Endodermal cell (in vitro differentiated cells): ENCODE data around the gene DENND1A. TPM values are rescaled to one million over a fixed set of nuclear protein-coding genes. Genes with fewer than 3 reads are reported as not detected.
A peak's percentile ranks its signal among the peaks of the same experiment; 100 is the strongest.

Experiments
- DNase-seq: peaks from one replicate; pipeline ENCODE4 v3.0.0-alpha.2; 2017
- H3K27ac ChIP-seq: 2 replicates; pipeline ENCODE4 v1.5.1; 2013; ENCODE audit warnings: mild to moderate bottlenecking, low read depth, low read length, moderate library complexity
- H3K27me3 ChIP-seq: 2 replicates; pipeline ENCODE4 v1.6.1; 2013; ENCODE audit warnings: mild to moderate bottlenecking, low read length, moderate library complexity; ENCODE audit not compliant: insufficient read depth, control insufficient read depth, poor library complexity, severe bottlenecking
- H3K36me3 ChIP-seq: 2 replicates; pipeline ENCODE4 v1.7.0; 2013; ENCODE audit warnings: mild to moderate bottlenecking, low read length, moderate library complexity; ENCODE audit not compliant: control insufficient read depth, insufficient read depth
- H3K4me1 ChIP-seq: one replicate; pipeline ENCODE4 v1.7.0; 2013; ENCODE audit warnings: low read length; ENCODE audit not compliant: control insufficient read depth, insufficient read depth
- H3K4me3 ChIP-seq: 2 replicates; pipeline ENCODE4 v1.5.1; 2013; ENCODE audit warnings: mild to moderate bottlenecking, low read length, moderate library complexity
- H3K9ac ChIP-seq: 2 replicates; pipeline ENCODE4 v1.6.1; 2013; ENCODE audit warnings: mild to moderate bottlenecking, low read length, moderate library complexity; ENCODE audit not compliant: poor library complexity, severe bottlenecking; ENCODE audit errors: extremely low read depth
- H3K9me3 ChIP-seq: 2 replicates; pipeline ENCODE4 v1.6.1; 2013; ENCODE audit warnings: mild to moderate bottlenecking, low read length, moderate library complexity; ENCODE audit not compliant: control insufficient read depth
- H3K27ac Mint-ChIP-seq: 2 replicates; pipeline ENCODE4 v1.8.0; 2020; ENCODE audit warnings: mixed read lengths
- H3K27me3 Mint-ChIP-seq: 2 replicates; pipeline ENCODE4 v1.8.0; 2021; ENCODE audit warnings: mild to moderate bottlenecking, mixed read lengths; ENCODE audit not compliant: insufficient read depth
- H3K36me3 Mint-ChIP-seq: 2 replicates; pipeline ENCODE4 v1.8.0; 2020; ENCODE audit warnings: low read depth, mixed read lengths
- H3K4me1 Mint-ChIP-seq: 2 replicates; pipeline ENCODE4 v1.8.0; 2020; ENCODE audit warnings: mixed read lengths
- H3K4me3 Mint-ChIP-seq: 2 replicates; pipeline ENCODE4 v1.8.0; 2020; ENCODE audit warnings: mild to moderate bottlenecking, moderate library complexity, mixed read lengths
- H3K9me3 Mint-ChIP-seq: 2 replicates; pipeline ENCODE4 v1.8.0; 2020; ENCODE audit warnings: mild to moderate bottlenecking, mixed read lengths
- CTCF ChIP-seq: fragments of 200-600 bp; sonication (generic); conservative IDR thresholded peaks from 2 replicates; pipeline ENCODE4 v1.5.0; 2021; ENCODE audit warnings: antibody characterized with exemption, mild to moderate bottlenecking
- WGBS, 2 experiments: methylation state at CpG; one replicate each; pipeline versions ENCODE4 v1.1.5 to v1.1.7; 2013; ENCODE audit warnings: missing lambda C conversion rate in 2 of 2, mixed read lengths in 1 of 2; ENCODE audit not compliant: insufficient coverage in 1 of 2, insufficient read length in 1 of 2; 5-methylcytosine and 5-hydroxymethylcytosine counted together
- total RNA-seq, 2 donors: library from RNA; stranded (reverse); fragmentation: NEBNext Ultra II Directional in 1 of 2; extraction: Animal tissue kit (Norgen Biotek cat#: 25700) in 1 of 2; gene quantifications; 2 replicates in 1 of 2; 3 replicates in 1 of 2; pipeline ENCODE4 v1.2.1, GENCODE V29; 2021

The DENND1A gene
- total RNA-seq, 2 donors from 2014 or later, result 29.5 to 38.4 TPM

GRCh38 chr9:123373946-123374345, 556.0 kb downstream of the DENND1A start:
- DNase-seq, result peak; percentile 86
- no peak overlapping the region for H3K9ac ChIP-seq
- H3K27ac ChIP-seq, result peak overlapping the region; percentile 77
- no peak for TF ChIP-seq CTCF
- H3K4me1 ChIP-seq, result peaks cover 7% of the 10 kb centered on the region
- no peaks in the 10 kb centered on the region for H3K36me3 ChIP-seq
- H3K27me3 ChIP-seq, result peaks cover 36% of the 10 kb centered on the region
- Mint-ChIP-seq H3K27me3 (peaks cover 49% of the 10 kb centered on the region), H3K27ac (no peak overlapping the region), H3K9me3 (no peaks in the 10 kb centered on the region), H3K36me3 (no peaks in the 10 kb centered on the region), H3K4me3 (no peak overlapping the region), H3K4me1 (peaks cover 4% of the 10 kb centered on the region)
- WGBS, 2 experiments, result 9 to 21% methylated on average over 4 to 10 of the region's 10 CpGs
- no peak overlapping the region for H3K4me3 ChIP-seq
- H3K9me3 ChIP-seq, result no peaks in the 10 kb centered on the region

DNA sequence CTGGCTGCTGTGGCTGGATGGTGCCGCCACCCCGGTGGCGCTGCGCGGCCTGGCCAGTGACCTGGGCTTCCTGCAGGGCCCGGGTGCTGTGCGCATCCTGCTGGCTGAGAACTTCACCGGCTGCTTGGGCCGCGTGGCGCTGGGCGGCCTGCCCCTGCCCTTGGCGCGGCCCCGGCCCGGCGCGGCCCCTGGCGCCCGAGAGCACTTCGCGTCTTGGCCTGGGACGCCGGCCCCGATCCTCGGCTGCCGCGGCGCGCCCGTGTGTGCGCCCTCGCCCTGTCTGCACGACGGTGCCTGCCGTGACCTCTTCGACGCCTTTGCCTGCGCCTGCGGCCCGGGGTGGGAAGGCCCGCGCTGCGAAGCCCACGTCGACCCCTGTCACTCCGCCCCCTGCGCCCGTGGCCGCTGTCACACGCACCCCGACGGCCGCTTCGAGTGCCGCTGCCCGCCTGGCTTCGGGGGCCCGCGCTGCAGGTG, 556.4 kb downstream of the DENND1A start:
- Mint-ChIP-seq H3K27ac (no peak overlapping the region), H3K4me3 (no peak overlapping the region), H3K36me3 (no peaks in the 10 kb centered on the region), H3K9me3 (no peaks in the 10 kb centered on the region), H3K27me3 (peaks cover 50% of the 10 kb centered on the region), H3K4me1 (peaks cover 4% of the 10 kb centered on the region)
- Histone ChIP-seq H3K9ac (no peak overlapping the region), H3K4me3 (no peak overlapping the region), H3K27me3 (peaks cover 36% of the 10 kb centered on the region), H3K27ac (peak overlapping the region; percentile 77), H3K36me3 (no peaks in the 10 kb centered on the region), H3K4me1 (peaks cover 7% of the 10 kb centered on the region), H3K9me3 (no peaks in the 10 kb centered on the region)
- no peak for TF ChIP-seq CTCF
- DNase-seq, result peak; percentile 82
- WGBS, 2 experiments, result 22 to 32% methylated on average over 15 to 60 of the region's 60 CpGs

- peaks cover 4% of the 10 kb centered on the region for H3K4me1 Mint-ChIP-seq
- TF ChIP-seq CTCF, result no peak
- no peak overlapping the region for H3K27ac Mint-ChIP-seq
- H3K4me3 ChIP-seq, result no peak overlapping the region
- H3K27me3 Mint-ChIP-seq, result peaks cover 56% of the 10 kb centered on the region
- H3K9me3 Mint-ChIP-seq, result no peaks in the 10 kb centered on the region
- WGBS, 2 experiments, result 43 to 58% methylated on average over 30 to 58 of the region's 58 CpGs
- peak overlapping the region; percentile 53 for H3K27ac ChIP-seq
- peaks cover 7% of the 10 kb centered on the region for H3K4me1 ChIP-seq
- no peaks in the 10 kb centered on the region for H3K36me3 ChIP-seq
- no peaks in the 10 kb centered on the region for H3K36me3 Mint-ChIP-seq
- no peak overlapping the region for H3K4me3 Mint-ChIP-seq
- no peak for DNase-seq
- H3K9me3 ChIP-seq, result no peaks in the 10 kb centered on the region
- H3K9ac ChIP-seq, result no peak overlapping the region
- H3K27me3 ChIP-seq, result peaks cover 36% of the 10 kb centered on the region
Measured at GRCh38 chr9:123372766-123373446, 557.0 kb downstream of the DENND1A start.
